ENCODE measurements around the gene OR6K2. TPM values are rescaled to one million over a fixed set of nuclear protein-coding genes. Genes with fewer than 3 reads are reported as not detected.

Gene OR6K2
- total RNA-seq (2013; cell fraction: nucleolus; rRNA removed) = not detected in 2 replicates
- not detected in 2 replicates for total RNA-seq (2014; rRNA removed)
- not detected in 2 replicates for total RNA-seq (2014; rRNA removed; fragmentation: Illumina TruSeq; extraction: Trizol)
- total RNA-seq (2021) = not detected in 2 replicates
- not detected for polyA plus RNA-seq (2011; ENCODE audit: low read depth)
- not detected in 2 replicates for polyA plus RNA-seq (2011; rRNA removed)
- not detected in 2 replicates for polyA plus RNA-seq (2011; cell fraction: cytosol; rRNA removed)
- polyA plus RNA-seq (2011; cell fraction: nucleus; rRNA removed) = not detected in 2 replicates
- polyA plus RNA-seq (2012) = not detected in 2 replicates
- polyA plus RNA-seq (2014; fragmentation: Illumina TruSeq; extraction: Trizol) = not detected in 2 replicates
- not detected for polyA plus RNA-seq (2014; fragmentation: Nextera tagmentation; extraction: Ambion mirVana)
- not detected in 2 replicates for polyA plus RNA-seq (2014; rRNA removed)
- not detected for polyA plus RNA-seq (2016; fragmentation: Nextera tagmentation; extraction: Ambion mirVana)
- not detected in 2 replicates for polyA minus RNA-seq (2011; rRNA and poly(A)+ RNA removed)
- not detected in 2 replicates for polyA minus RNA-seq (2011; cell fraction: cytosol; rRNA and poly(A)+ RNA removed)
- polyA minus RNA-seq (2011; cell fraction: nucleus; rRNA and poly(A)+ RNA removed) = not detected in 2 replicates
- Bru-seq, nascent RNA = not detected
- BruChase-seq, experiment 1, labeled RNA remaining after a 6-hour chase = not detected
- BruChase-seq, experiment 2, labeled RNA remaining after a 2-hour chase = not detected
- long read RNA-seq, experiment 1 = 0 reads
- long read RNA-seq, experiment 2 = 0 reads

GRCh38 chr1:158700552-158700951 lies at the start of gene OR6K2:
Gene OR6K2, minus strand, starts transcription at chr1:158700652. Its CDS starts 0 bp downstream, at chr1:158700652.
- Histone ChIP-seq H3K9me3 (replicated peaks; ENCODE audit: control insufficient read depth, insufficient read depth, low read length) (no peaks in the 10 kb centered on the region), H3K4me3 (no peak within 1 kb of the TSS), H4K20me1 (ENCODE audit: control insufficient read depth, insufficient read depth) (no peaks in the 10 kb centered on the region), H3K27me3 (replicated peaks in 1 of 2; ENCODE audit: control insufficient read depth in 2 of 2, insufficient read depth in 2 of 2, low read length in 1 of 2) (no peaks in the 10 kb centered on the region; a peak in 1 of 4 replicates), H3K4me1 (ENCODE audit: control insufficient read depth, insufficient read depth, low read length) (no peaks in the 10 kb centered on the region), H3K36me3 (ENCODE audit: control insufficient read depth in 2 of 2, insufficient read depth in 2 of 2, low read length in 1 of 2) (no peaks in the 10 kb centered on the region), H3K9ac (ENCODE audit: control insufficient read depth, insufficient read depth, low read length) (no peak within 1 kb of the TSS), H3K4me2 (ENCODE audit: control insufficient read depth, insufficient read depth) (no peak within 1 kb of the TSS), H3K27ac (ENCODE audit: control insufficient read depth, insufficient read depth) (no peak within 1 kb of the TSS), H2AFZ (ENCODE audit: control insufficient read depth, low read depth, low read length) (no peak within 1 kb of the TSS), H3K79me2 (ENCODE audit: control insufficient read depth, insufficient read depth, low read length) (no peaks in the 10 kb centered on the region)
- DNase-seq (ENCODE audit: low read depth, low spot score) (no peak), ATAC-seq (no peak), FAIRE-seq (no peak)
- no TSS peak for BruUV-seq (replicated peaks)
- in situ Hi-C loops (cut with MboI) (no loop called here), intact Hi-C loops (cut with micrococcal nuclease; ENCODE audit: unreplicated experiment) (no loop called here)
- CTCF ChIA-PET = no interaction called here
- WGBS (ENCODE audit: insufficient coverage, insufficient replicate concordance, low lambda C conversion rate, missing lambda C conversion rate) = 15% methylated on average over 4 of the region's 4 CpGs
- POLR2A ChIA-PET = no interaction called here
- SMC1A ChIA-PET (ENCODE audit: uncharacterized antibody, unreplicated experiment) = no interaction called here
- RAD21 ChIA-PET (ENCODE audit: unreplicated experiment) = no interaction called here
- TF ChIP-seq RELB (IDR thresholded peaks at IDR 0.05; ENCODE audit: low read depth) (no peak), IRF3 (IDR thresholded peaks at IDR 0.05) (no peak), USF2 (IDR thresholded peaks at IDR 0.05; ENCODE audit: borderline replicate concordance, low read depth, low read length) (no peak), SUZ12 (IDR thresholded peaks at IDR 0.05; ENCODE audit: unreplicated experiment) (no peak), ZNF217 (IDR thresholded peaks at IDR 0.05) (no peak), SMC3 (IDR thresholded peaks at IDR 0.05; ENCODE audit: borderline replicate concordance, low read length) (no peak), ESRRA (IDR thresholded peaks at IDR 0.05; ENCODE audit: low read length) (no peak), NFYB (IDR thresholded peaks at IDR 0.05; ENCODE audit: insufficient read depth, low read depth, low read length) (no peak), SREBF1 (IDR thresholded peaks at IDR 0.05; ENCODE audit: low read length) (no peak), ZBTB11 (CRISPR knock-in tag; IDR thresholded peaks at IDR 0.05) (no peak), EED (IDR thresholded peaks at IDR 0.05; ENCODE audit: low read depth) (no peak)
